Trophoblast cell (in vitro differentiated cells and primary cell): ENCODE data around the gene GSTM4.
A peak's percentile ranks its signal among the peaks of the same experiment; 100 is the strongest.

Experiments used
- DNase-seq, 2 donors: peaks; one replicate each; pipeline ENCODE4 v3.0.0-alpha.2; 2016
- H2AFZ ChIP-seq: 2 replicates; pipeline ENCODE4 v1.6.1; 2013; ENCODE audit warnings: low read length, moderate library complexity, mild to moderate bottlenecking; ENCODE audit not compliant: insufficient read depth, poor library complexity
- H2AK5ac ChIP-seq: 2 replicates; pipeline ENCODE4 v1.6.1; 2013; ENCODE audit warnings: mild to moderate bottlenecking, low read length
- H2BK120ac ChIP-seq: 2 replicates; pipeline ENCODE4 v1.6.1; 2013; ENCODE audit warnings: low read length, mild to moderate bottlenecking, moderate library complexity; ENCODE audit not compliant: insufficient read depth, poor library complexity
- H2BK12ac ChIP-seq: 2 replicates; pipeline ENCODE4 v1.6.1; 2013; ENCODE audit warnings: mild to moderate bottlenecking, low read length, moderate library complexity
- H2BK5ac ChIP-seq: 2 replicates; pipeline ENCODE4 v1.6.1; 2013; ENCODE audit warnings: low read length, low read depth, moderate library complexity, mild to moderate bottlenecking; ENCODE audit not compliant: poor library complexity
- H3K14ac ChIP-seq: 2 replicates; pipeline ENCODE4 v1.6.1; 2013; ENCODE audit warnings: mild to moderate bottlenecking, low read length
- H3K18ac ChIP-seq: 2 replicates; pipeline ENCODE4 v1.6.1; 2013; ENCODE audit warnings: mild to moderate bottlenecking, low read length
- H3K23ac ChIP-seq: 2 replicates; pipeline ENCODE4 v1.6.1; 2013; ENCODE audit warnings: low read length
- H3K27ac ChIP-seq: 2 replicates; pipeline ENCODE4 v1.5.1; 2013; ENCODE audit warnings: low read depth, mild to moderate bottlenecking, inconsistent platforms, low read length, moderate library complexity
- H3K27me3 ChIP-seq: 2 replicates; pipeline ENCODE4 v1.6.1; 2013; ENCODE audit warnings: inconsistent platforms, mild to moderate bottlenecking, low read length, moderate library complexity; ENCODE audit not compliant: insufficient read depth
- H3K36me3 ChIP-seq, 2 experiments: 1 replicate in 1 of 2; 2 replicates in 1 of 2; pipeline ENCODE4 v1.6.1; 2013; ENCODE audit warnings: low read length in 2 of 2, mild to moderate bottlenecking in 2 of 2, moderate library complexity in 1 of 2; ENCODE audit not compliant: insufficient read depth in 2 of 2, control insufficient read depth in 1 of 2
- H3K4ac ChIP-seq: 2 replicates; pipeline ENCODE4 v1.6.1; 2013; ENCODE audit warnings: low read depth, mild to moderate bottlenecking, low read length, moderate library complexity
- H3K4me1 ChIP-seq, 2 experiments: 1 replicate in 1 of 2; 2 replicates in 1 of 2; pipeline ENCODE4 v1.6.1; 2013; ENCODE audit warnings: low read length in 2 of 2, mild to moderate bottlenecking in 2 of 2, moderate library complexity in 1 of 2; ENCODE audit not compliant: insufficient read depth in 2 of 2, control insufficient read depth in 1 of 2
- H3K4me2 ChIP-seq: 2 replicates; pipeline ENCODE4 v1.6.1; 2013; ENCODE audit warnings: inconsistent platforms, mild to moderate bottlenecking, low read length, moderate library complexity
- H3K4me3 ChIP-seq: 2 replicates; pipeline ENCODE4 v1.5.1; 2013; ENCODE audit warnings: mild to moderate bottlenecking, low read depth, low read length, inconsistent platforms
- H3K79me1 ChIP-seq: one replicate; pipeline ENCODE4 v1.6.1; 2013; ENCODE audit warnings: low read length
- H3K79me2 ChIP-seq: 2 replicates; pipeline ENCODE4 v1.6.1; 2013; ENCODE audit warnings: low read length, mild to moderate bottlenecking; ENCODE audit not compliant: control insufficient read depth, insufficient read depth, poor library complexity
- H3K9ac ChIP-seq: 2 replicates; pipeline ENCODE4 v1.6.1; 2013; ENCODE audit warnings: mild to moderate bottlenecking, low read length
- H3K9me3 ChIP-seq: 2 replicates; pipeline ENCODE4 v1.6.1; 2013; ENCODE audit warnings: low read depth, mild to moderate bottlenecking, control low read depth, inconsistent platforms, low read length; ENCODE audit not compliant: insufficient read depth
- H4K12ac ChIP-seq: 2 replicates; pipeline ENCODE4 v1.6.1; 2013; ENCODE audit warnings: low read depth, mild to moderate bottlenecking, low read length, moderate library complexity
- H4K8ac ChIP-seq: 2 replicates; pipeline ENCODE4 v1.6.1; 2013; ENCODE audit warnings: low read depth, mild to moderate bottlenecking, low read length, moderate library complexity
- H4K91ac ChIP-seq: one replicate; pipeline ENCODE4 v1.6.1; 2013; ENCODE audit warnings: low read depth, mild to moderate bottlenecking, low read length, moderate library complexity
- WGBS: extraction: QIAGEN DNeasy Blood & Tissue Kit; methylation state at CpG from one replicate; pipeline ENCODE4 v1.1.7; 2013; ENCODE audit warnings: missing lambda C conversion rate; ENCODE audit not compliant: insufficient read length, insufficient coverage; ENCODE audit errors: extremely low coverage; 5-methylcytosine and 5-hydroxymethylcytosine counted together

The GSTM4 gene

GRCh38 chr1:109621379-109622136 lies 34.3 kb upstream of the GSTM4 start:
- H4K12ac ChIP-seq = no peak overlapping the region
- WGBS = no CpG with 5 or more reads among the region's 13 CpGs
- no peak overlapping the region for H2BK5ac ChIP-seq
- peaks cover 8 to 9% of the 10 kb centered on the region in 2 experiments for H3K36me3 ChIP-seq
- peak overlapping the region; percentile 5 for H3K4ac ChIP-seq
- no peak overlapping the region for H2BK120ac ChIP-seq
- H3K79me1 ChIP-seq = peaks cover 18% of the 10 kb centered on the region
- DNase-seq = no peak
- no peak overlapping the region for H3K9ac ChIP-seq
- no peaks in the 10 kb centered on the region for H3K27me3 ChIP-seq
- H3K18ac ChIP-seq = peak overlapping the region; percentile 30
- no peak overlapping the region for H3K23ac ChIP-seq
- peak overlapping the region; percentile 82 for H3K4me2 ChIP-seq
- no peak overlapping the region for H4K91ac ChIP-seq
- peak overlapping the region; percentile 46 for H3K14ac ChIP-seq
- peaks cover 9 to 13% of the 10 kb centered on the region in 2 experiments for H3K4me1 ChIP-seq
- H3K4me3 ChIP-seq = peak overlapping the region; percentile 77
- H2AK5ac ChIP-seq = no peak overlapping the region
- H3K27ac ChIP-seq = no peak overlapping the region
- peaks cover 9% of the 10 kb centered on the region for H3K79me2 ChIP-seq
- peak overlapping the region; percentile 64 for H2AFZ ChIP-seq
- no peak overlapping the region for H2BK12ac ChIP-seq
- peak overlapping the region; percentile 71 for H4K8ac ChIP-seq
- no peaks in the 10 kb centered on the region for H3K9me3 ChIP-seq

GRCh38 chr1:109622137-109622892 lies 33.6 kb upstream of the GSTM4 start:
- Histone ChIP-seq H4K91ac (no peak overlapping the region), H2BK5ac (no peak overlapping the region), H3K36me3 (peaks cover 15 to 16% of the 10 kb centered on the region in 2 experiments), H3K18ac (peak overlapping the region; percentile 2), H3K9ac (no peak overlapping the region), H4K12ac (no peak overlapping the region), H2AFZ (no peak overlapping the region), H3K4me2 (no peak overlapping the region), H4K8ac (no peak overlapping the region), H3K79me2 (peaks cover 9% of the 10 kb centered on the region), H3K27ac (no peak overlapping the region), H3K4me1 (peaks cover 4 to 9% of the 10 kb centered on the region in 2 experiments), H3K4ac (peak overlapping the region; percentile 22), H2BK120ac (no peak overlapping the region), H2AK5ac (no peak overlapping the region), H2BK12ac (no peak overlapping the region), H3K23ac (no peak overlapping the region), H3K14ac (no peak overlapping the region), H3K4me3 (no peak overlapping the region), H3K9me3 (no peaks in the 10 kb centered on the region), H3K79me1 (peaks cover 14% of the 10 kb centered on the region), H3K27me3 (no peaks in the 10 kb centered on the region)
- no peak for DNase-seq
- WGBS = no CpG with 5 or more reads among the region's 11 CpGs

GRCh38 chr1:109622895-109623294 lies 33.0 kb upstream of the GSTM4 start:
- H3K14ac ChIP-seq = no peak overlapping the region
- no peak overlapping the region for H3K9ac ChIP-seq
- H2BK120ac ChIP-seq = no peak overlapping the region
- no peak overlapping the region for H2AFZ ChIP-seq
- peaks cover 14% of the 10 kb centered on the region for H3K79me1 ChIP-seq
- no peak overlapping the region for H4K91ac ChIP-seq
- peaks cover 0 to 6% of the 10 kb centered on the region in 2 experiments for H3K4me1 ChIP-seq
- no peak overlapping the region for H4K12ac ChIP-seq
- peaks cover 21 to 22% of the 10 kb centered on the region in 2 experiments for H3K36me3 ChIP-seq
- no peak overlapping the region for H2AK5ac ChIP-seq
- no peak overlapping the region for H2BK5ac ChIP-seq
- H3K27me3 ChIP-seq = no peaks in the 10 kb centered on the region
- H2BK12ac ChIP-seq = no peak overlapping the region
- peak overlapping the region; percentile 21 for H3K4ac ChIP-seq
- no peaks in the 10 kb centered on the region for H3K9me3 ChIP-seq
- H3K79me2 ChIP-seq = peaks cover 9% of the 10 kb centered on the region
- DNase-seq = no peak
- no peak overlapping the region for H3K4me3 ChIP-seq
- no peak overlapping the region for H3K4me2 ChIP-seq
- WGBS = no CpG with 5 or more reads among the region's 3 CpGs
- no peak overlapping the region for H3K18ac ChIP-seq
- no peak overlapping the region for H3K23ac ChIP-seq
- no peak overlapping the region for H4K8ac ChIP-seq
- H3K27ac ChIP-seq = no peak overlapping the region

GRCh38 chr1:109623601-109624161 lies 32.2 kb upstream of the GSTM4 start:
- H4K91ac ChIP-seq = no peak overlapping the region
- no peak overlapping the region for H2BK120ac ChIP-seq
- peaks cover 0 to 6% of the 10 kb centered on the region in 2 experiments for H3K4me1 ChIP-seq
- H3K36me3 ChIP-seq = peaks cover 29 to 30% of the 10 kb centered on the region in 2 experiments
- no peak overlapping the region for H3K18ac ChIP-seq
- no peaks in the 10 kb centered on the region for H3K27me3 ChIP-seq
- H4K8ac ChIP-seq = no peak overlapping the region
- no peak overlapping the region for H3K14ac ChIP-seq
- peaks cover 14% of the 10 kb centered on the region for H3K79me1 ChIP-seq
- H2AK5ac ChIP-seq = no peak overlapping the region
- H3K4ac ChIP-seq = no peak overlapping the region
- H2AFZ ChIP-seq = no peak overlapping the region
- H3K9me3 ChIP-seq = no peaks in the 10 kb centered on the region
- H2BK5ac ChIP-seq = no peak overlapping the region
- no peak overlapping the region for H4K12ac ChIP-seq
- no peak for DNase-seq
- peaks cover 9% of the 10 kb centered on the region for H3K79me2 ChIP-seq
- H3K23ac ChIP-seq = no peak overlapping the region
- no peak overlapping the region for H3K4me3 ChIP-seq
- WGBS = no CpG with 5 or more reads among the region's 11 CpGs
- H3K9ac ChIP-seq = no peak overlapping the region
- no peak overlapping the region for H3K27ac ChIP-seq
- H2BK12ac ChIP-seq = no peak overlapping the region
- no peak overlapping the region for H3K4me2 ChIP-seq
